HG03103 (cell line): Measurements from ENCODE around the gene WFS1.

Experiments
- ATAC-seq: cut with Tn5 transposase; IDR thresholded peaks from one replicate; pipeline ENCODE4 v1.9.1; 2021; ENCODE audit warnings: low read depth; ENCODE audit not compliant: unreplicated experiment

Gene WFS1

DNA sequence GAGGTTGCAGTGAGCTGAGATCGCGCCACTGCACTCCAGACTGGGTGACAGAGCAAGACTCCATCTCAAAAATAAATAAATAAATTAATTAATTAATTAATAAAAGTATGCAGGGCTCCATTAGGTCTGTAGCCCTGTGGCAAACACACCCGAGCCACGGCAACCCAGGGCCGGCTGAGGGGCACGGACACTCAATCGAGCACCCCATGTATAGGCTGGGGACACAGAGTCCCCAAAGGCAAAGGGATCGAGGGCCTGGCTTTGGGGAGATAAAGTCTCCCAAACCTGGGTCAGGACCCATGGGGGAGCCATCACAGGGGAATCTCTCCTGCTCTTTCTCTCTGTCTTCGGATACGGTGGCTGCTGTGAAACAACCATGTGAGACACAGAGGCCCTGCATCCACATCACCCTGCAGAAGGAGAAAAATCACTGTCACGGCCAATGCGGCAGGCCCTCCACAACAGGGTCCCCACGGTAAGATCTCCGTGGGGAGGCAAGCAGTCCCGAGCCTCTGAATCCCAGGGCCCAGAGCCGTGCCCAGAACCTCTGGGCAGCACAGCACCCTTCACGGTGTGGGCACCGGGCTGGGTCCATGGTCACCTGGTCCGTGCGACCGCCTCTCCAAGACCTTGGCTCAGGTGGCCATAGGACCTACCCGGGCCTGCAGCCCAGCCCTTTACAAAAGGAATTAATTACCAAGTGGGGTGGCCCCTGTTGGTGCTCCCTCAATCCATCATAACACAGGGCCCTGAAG is 81.8 kb downstream of the WFS1 start:
- ATAC-seq, result no peak

GRCh38 chr4:6352031-6352692 is 82.5 kb downstream of the WFS1 start:
- ATAC-seq, result no peak
